ENCODE data around the gene HSPA14. TPM values are rescaled to one million over a fixed set of nuclear protein-coding genes. Genes with fewer than 3 reads are reported as not detected.
"Not testable (repeated sequence)": the region's sequence is repeated elsewhere in the genome, so short reads cannot be mapped to it uniquely, and the experiment has no call there.

The HSPA14 gene
- total RNA-seq, 2 donors from 2014 or later: 30.3 to 32.4 TPM

DNA sequence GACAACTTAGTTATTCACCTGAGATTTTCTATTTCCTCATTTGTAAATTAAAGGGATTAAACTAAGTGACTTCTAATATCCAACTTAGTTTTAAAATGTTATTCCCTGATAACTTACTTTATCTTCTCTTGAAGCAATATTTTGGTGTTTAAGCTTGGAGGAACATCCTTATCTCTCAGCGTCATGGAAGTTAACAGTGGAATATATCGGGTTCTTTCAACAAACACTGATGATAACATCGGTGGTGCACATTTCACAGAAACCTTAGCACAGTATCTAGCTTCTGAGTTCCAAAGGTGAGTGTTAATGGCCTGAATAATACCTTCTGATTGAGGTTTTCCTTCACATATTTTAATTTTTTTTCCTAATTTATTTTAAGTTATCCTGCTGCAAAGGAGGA lies 14.1 kb downstream of the HSPA14 start:
- no peak for ATAC-seq
- Mint-ChIP-seq H3K27ac (no peak overlapping the region), H3K4me1 (ENCODE audit: low read depth in 2 of 2) (no peaks in the 10 kb centered on the region), H3K9me3 (no peaks in the 10 kb centered on the region), H3K27me3 (no peaks in the 10 kb centered on the region), H3K4me3 (no peak overlapping the region), H3K36me3 (peaks cover 23% of the 10 kb centered on the region)
- DNase-seq (ENCODE audit: low spot score): no peak

DNA sequence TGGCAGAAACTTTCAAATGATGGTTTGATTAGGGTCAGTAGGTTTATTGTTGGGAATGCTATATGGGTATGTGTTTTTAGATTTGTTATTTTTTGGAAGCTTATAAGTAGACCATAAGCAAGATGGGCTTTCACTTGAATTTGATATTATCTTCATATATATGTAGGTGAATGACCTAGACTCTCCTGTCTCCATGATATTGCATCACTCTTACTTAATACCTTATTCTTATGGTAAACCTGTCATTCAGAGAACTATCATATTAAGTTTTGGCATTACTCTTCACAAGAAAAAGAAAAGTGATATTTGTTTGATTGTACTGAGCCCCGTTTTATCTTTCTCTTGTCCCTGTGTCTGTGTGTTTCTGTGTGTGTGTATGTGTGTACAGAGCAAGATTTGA lies 17.3 kb downstream of the HSPA14 start:
- H3K27ac Mint-ChIP-seq: no peak overlapping the region
- no peak for ATAC-seq
- no peak overlapping the region for H3K4me3 Mint-ChIP-seq

DNA sequence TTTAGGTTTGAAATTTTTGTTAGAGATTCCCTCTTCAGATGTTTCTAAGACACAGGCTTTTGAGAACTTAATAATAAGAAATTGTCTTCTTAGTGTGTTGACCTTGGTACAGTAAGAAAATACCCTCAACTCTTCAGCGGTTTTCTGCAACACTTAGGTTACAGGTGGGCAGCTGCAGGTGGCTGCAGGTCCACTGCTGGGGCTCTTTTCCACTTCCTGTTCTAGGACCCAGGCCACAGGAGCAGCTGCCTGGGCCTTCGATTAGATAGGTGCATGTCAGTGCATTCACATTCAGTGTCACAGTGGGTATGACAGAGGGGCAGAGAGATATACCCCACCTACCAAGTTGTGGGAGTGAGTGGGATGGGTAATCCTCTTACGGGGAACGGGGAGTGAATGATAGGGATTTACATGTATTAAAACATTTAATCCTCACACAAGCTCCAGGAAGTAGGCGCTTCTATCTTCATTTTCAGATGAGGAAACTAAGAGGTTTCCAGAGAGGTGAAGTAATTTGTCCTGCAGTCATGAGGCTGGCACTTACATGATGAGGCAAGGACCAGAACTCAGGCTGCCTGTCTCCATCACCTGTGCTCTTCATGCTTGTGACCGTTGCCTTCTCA lies 20.3 kb downstream of the HSPA14 start:
- H3K36me3 Mint-ChIP-seq: peaks cover 6% of the 10 kb centered on the region
- H3K4me3 Mint-ChIP-seq: no peak overlapping the region
- peak overlapping the region in 1 of 2 donors; percentile 58 for H3K27ac Mint-ChIP-seq
- peaks cover 0 to 6% of the 10 kb centered on the region in 2 donors for H3K4me1 Mint-ChIP-seq (ENCODE audit: low read depth in 2 of 2)
- no peaks in the 10 kb centered on the region for H3K9me3 Mint-ChIP-seq
- no peaks in the 10 kb centered on the region for H3K27me3 Mint-ChIP-seq
- ATAC-seq: no peak
- DNase-seq (ENCODE audit: low spot score): no peak

More for the DNA sequence above, 17.3 kb downstream of the HSPA14 start:
- peaks cover 18% of the 10 kb centered on the region for H3K36me3 Mint-ChIP-seq
- H3K27me3 Mint-ChIP-seq: no peaks in the 10 kb centered on the region
- H3K4me1 Mint-ChIP-seq (ENCODE audit: low read depth in 2 of 2): no peaks in the 10 kb centered on the region
- H3K9me3 Mint-ChIP-seq: no peaks in the 10 kb centered on the region
- DNase-seq (ENCODE audit: low spot score): no peak

- Mint-ChIP-seq H3K4me1 (ENCODE audit: low read depth in 2 of 2) (peaks cover 0 to 9% of the 10 kb centered on the region in 2 donors), H3K9me3 (no peaks in the 10 kb centered on the region), H3K27me3 (no peaks in the 10 kb centered on the region), H3K36me3 (peaks cover 6% of the 10 kb centered on the region), H3K4me3 (no peak overlapping the region), H3K27ac (peak overlapping the region in 1 of 2 donors; percentile 58)
- DNase-seq (ENCODE audit: low spot score) (no peak), ATAC-seq (no peak)
Measured at GRCh38 chr10:14859043-14859442, 20.9 kb downstream of the HSPA14 start.

GRCh38 chr10:14859775-14860174 lies 21.7 kb downstream of the HSPA14 start:
- H3K27me3 Mint-ChIP-seq: no peaks in the 10 kb centered on the region
- DNase-seq (ENCODE audit: low spot score) (no peak), ATAC-seq (no peak)
- H3K27ac Mint-ChIP-seq: no peak overlapping the region
- H3K4me1 Mint-ChIP-seq (ENCODE audit: low read depth in 2 of 2): peaks cover 0 to 9% of the 10 kb centered on the region in 2 donors
- peaks cover 6% of the 10 kb centered on the region for H3K36me3 Mint-ChIP-seq
- H3K4me3 Mint-ChIP-seq: no peak overlapping the region
- H3K9me3 Mint-ChIP-seq: no peaks in the 10 kb centered on the region

DNA sequence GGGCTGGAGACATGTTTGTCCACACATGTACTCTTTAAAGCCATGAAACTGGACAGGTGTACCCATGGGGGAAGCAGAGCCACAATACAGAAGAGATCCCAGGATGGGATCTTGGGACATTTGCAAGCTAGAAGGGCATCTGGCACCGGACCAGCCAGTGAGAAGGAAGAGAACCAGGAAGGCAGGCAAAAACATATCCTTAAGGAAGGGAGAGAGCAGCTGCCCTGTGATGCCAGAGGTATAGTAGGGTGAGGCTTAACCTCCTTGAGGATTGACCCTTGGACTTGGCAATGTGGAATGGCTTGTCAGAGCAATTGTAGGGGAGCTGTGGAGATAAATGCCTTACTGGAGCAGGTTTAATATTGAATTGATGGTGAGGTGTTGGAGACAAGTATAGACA lies 22.7 kb downstream of the HSPA14 start:
- H3K36me3 Mint-ChIP-seq: peaks cover 2% of the 10 kb centered on the region
- ATAC-seq (no peak), DNase-seq (ENCODE audit: low spot score) (no peak)
- H3K4me3 Mint-ChIP-seq: no peak overlapping the region
- H3K27ac Mint-ChIP-seq: peak overlapping the region in 1 of 2 donors; percentile 44
- H3K4me1 Mint-ChIP-seq (ENCODE audit: low read depth in 2 of 2): peaks cover 0 to 9% of the 10 kb centered on the region in 2 donors
- H3K9me3 Mint-ChIP-seq: no peaks in the 10 kb centered on the region
- no peaks in the 10 kb centered on the region for H3K27me3 Mint-ChIP-seq

DNA sequence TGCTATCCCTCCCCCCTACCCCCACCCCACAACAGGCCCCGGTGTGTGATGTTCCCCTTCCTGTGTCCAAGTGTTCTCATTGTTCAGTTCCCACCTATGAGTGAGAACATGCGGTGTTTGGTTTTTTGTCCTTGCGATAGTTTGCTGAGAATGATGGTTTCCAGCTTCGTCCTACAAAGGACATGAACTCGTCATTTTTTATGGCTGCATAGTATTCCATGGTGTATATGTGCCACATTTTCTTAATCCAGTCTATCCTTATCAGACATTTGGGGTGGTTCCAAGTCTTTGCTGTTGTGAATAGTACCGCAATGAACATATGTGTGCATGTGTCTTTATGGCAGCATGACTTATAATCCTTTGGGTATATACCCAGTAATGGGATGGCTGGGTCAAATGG lies 26.4 kb downstream of the HSPA14 start:
- H3K36me3 Mint-ChIP-seq; H3K27ac Mint-ChIP-seq; H3K4me3 Mint-ChIP-seq; H3K27me3 Mint-ChIP-seq; DNase-seq (ENCODE audit: low spot score); ATAC-seq; H3K9me3 Mint-ChIP-seq; H3K4me1 Mint-ChIP-seq (ENCODE audit: low read depth in 2 of 2): not testable (repeated sequence)

DNA sequence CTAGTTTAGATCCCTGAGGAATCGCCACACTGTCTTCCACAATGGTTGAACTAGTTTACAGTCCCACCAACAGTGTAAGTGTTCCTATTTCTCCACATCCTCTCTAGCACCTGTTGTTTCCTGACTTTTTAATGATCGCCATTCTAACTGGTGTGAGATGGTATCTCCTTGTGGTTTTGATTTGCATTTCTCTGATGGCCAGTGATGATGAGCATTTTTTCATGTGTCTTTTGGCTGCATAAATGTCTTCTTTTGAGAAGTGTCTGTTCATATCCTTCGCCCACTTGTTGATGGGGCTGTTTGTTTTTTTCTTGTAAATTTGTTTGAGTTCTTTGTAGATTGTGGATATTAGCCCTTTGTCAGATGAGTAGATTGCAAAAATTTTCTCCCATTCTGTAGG lies 26.8 kb downstream of the HSPA14 start:
- H3K9me3 Mint-ChIP-seq; H3K4me1 Mint-ChIP-seq (ENCODE audit: low read depth in 2 of 2); ATAC-seq; DNase-seq (ENCODE audit: low spot score); H3K27ac Mint-ChIP-seq; H3K27me3 Mint-ChIP-seq; H3K36me3 Mint-ChIP-seq; H3K4me3 Mint-ChIP-seq: not testable (repeated sequence)

DNA sequence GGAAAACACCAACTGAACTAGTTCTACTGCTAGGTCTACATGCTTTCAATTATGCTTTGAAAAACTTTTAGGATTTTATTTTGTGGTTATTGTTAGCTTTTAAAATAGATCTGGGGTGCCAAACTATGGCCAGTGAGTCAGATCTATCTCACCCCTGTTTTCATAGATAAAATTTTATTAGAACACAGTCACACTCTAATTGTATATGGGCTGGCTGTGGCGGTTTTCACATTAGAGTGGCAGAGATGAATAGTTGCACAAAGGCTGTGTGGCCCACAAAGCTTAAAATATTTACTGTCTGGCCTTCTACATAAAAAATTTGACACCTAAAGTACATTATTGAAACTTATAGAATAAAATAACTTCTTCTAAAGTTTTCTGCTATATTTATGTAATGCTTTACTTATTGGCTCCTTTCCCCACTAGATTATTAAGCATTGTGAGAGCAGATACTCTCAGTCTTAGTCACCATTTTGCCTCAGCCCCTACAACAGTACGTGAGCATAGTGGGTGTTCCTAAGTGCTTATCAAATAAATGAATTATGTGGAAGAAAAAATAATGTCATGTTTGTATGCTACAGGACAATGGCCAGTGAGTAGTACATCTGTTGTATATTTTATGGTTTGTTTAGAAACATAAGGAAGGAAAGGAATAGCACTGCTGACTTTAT lies 35.1 kb downstream of the HSPA14 start:
- DNase-seq (ENCODE audit: low spot score): no peak
- Mint-ChIP-seq H3K27me3 (no peaks in the 10 kb centered on the region), H3K4me3 (no peak overlapping the region), H3K9me3 (no peaks in the 10 kb centered on the region), H3K4me1 (ENCODE audit: low read depth in 2 of 2) (peaks cover 11 to 19% of the 10 kb centered on the region in 2 donors), H3K36me3 (peaks cover 6% of the 10 kb centered on the region), H3K27ac (no peak overlapping the region)
- ATAC-seq: no peak

DNA sequence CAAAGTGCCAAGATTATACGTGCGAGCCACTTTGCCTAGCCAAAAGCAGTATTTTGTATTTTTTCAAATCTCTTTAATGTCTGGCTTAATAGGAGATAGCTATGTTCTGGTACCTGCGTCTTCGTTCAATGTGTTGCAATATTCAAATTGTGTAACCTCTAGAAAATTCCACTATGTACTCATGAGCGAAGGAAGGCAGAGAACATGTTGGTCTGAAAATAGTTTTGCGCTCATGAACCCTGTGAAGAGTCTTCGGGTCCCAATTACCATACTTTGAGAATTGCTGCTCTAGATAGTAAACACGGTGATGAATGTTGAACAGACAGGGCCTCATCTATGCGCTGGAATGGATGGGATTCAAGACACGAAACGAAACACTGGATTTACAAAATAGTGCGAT lies 37.8 kb downstream of the HSPA14 start:
- peaks cover 14 to 28% of the 10 kb centered on the region in 2 donors for H3K4me1 Mint-ChIP-seq (ENCODE audit: low read depth in 2 of 2)
- DNase-seq (ENCODE audit: low spot score) (no peak), ATAC-seq (no peak)
- peak overlapping the region; percentile 95 for H3K4me3 Mint-ChIP-seq
- no peaks in the 10 kb centered on the region for H3K27me3 Mint-ChIP-seq
- no peaks in the 10 kb centered on the region for H3K36me3 Mint-ChIP-seq
- H3K9me3 Mint-ChIP-seq: no peaks in the 10 kb centered on the region
- H3K27ac Mint-ChIP-seq: peak overlapping the region in 1 of 2 donors; percentile 13

DNA sequence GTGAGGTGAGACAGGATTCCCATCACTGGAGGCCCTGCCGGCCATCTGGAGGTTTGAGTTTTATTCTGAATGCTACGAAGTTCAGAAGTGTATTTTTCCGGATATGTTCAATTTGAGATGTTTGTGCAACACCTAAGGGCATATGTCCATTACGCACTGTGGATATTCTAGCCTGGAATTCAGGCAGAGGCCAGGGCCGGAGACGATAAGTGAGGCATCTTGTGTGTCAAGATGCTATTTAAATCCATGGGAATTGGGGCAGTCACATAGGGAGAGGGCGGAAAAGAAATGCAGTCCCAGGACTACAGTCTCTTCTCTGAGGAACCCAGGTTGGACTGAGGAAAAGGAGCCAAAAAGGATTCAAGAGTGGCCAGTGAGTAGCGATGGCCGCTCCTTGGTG lies 38.7 kb downstream of the HSPA14 start:
- Mint-ChIP-seq H3K9me3 (no peaks in the 10 kb centered on the region), H3K4me1 (ENCODE audit: low read depth in 2 of 2) (peaks cover 14 to 28% of the 10 kb centered on the region in 2 donors), H3K27me3 (no peaks in the 10 kb centered on the region), H3K36me3 (no peaks in the 10 kb centered on the region), H3K4me3 (peak overlapping the region; percentile 95), H3K27ac (peak overlapping the region; percentile 73 to 86)
- no peak for ATAC-seq
- DNase-seq (ENCODE audit: low spot score): no peak

GRCh38 chr10:14878266-14879123 lies 40.4 kb downstream of the HSPA14 start, which contains the start of gene SUV39H2:
Gene SUV39H2, plus strand, starts transcription at chr10:14878866. Its CDS starts 23 bp downstream, at chr10:14878889.
- Mint-ChIP-seq H3K27me3 (no peaks in the 10 kb centered on the region), H3K4me1 (ENCODE audit: low read depth in 2 of 2) (peaks cover 14 to 28% of the 10 kb centered on the region in 2 donors), H3K4me3 (peak within 1 kb of the TSS; percentile 95), H3K9me3 (no peaks in the 10 kb centered on the region), H3K27ac (peak within 1 kb of the TSS; percentile 84 to 91), H3K36me3 (no peaks in the 10 kb centered on the region)
- DNase-seq (ENCODE audit: low spot score) (peak; percentile 96), ATAC-seq (peak; percentile 97 to 99)

GRCh38 chr10:14879124-14879927 lies 41.2 kb downstream of the HSPA14 start:
- no peak for ATAC-seq
- H3K9me3 Mint-ChIP-seq: no peaks in the 10 kb centered on the region
- DNase-seq (ENCODE audit: low spot score): no peak
- H3K27ac Mint-ChIP-seq: peak overlapping the region; percentile 84 to 91
- H3K4me1 Mint-ChIP-seq (ENCODE audit: low read depth in 2 of 2): peaks cover 14 to 28% of the 10 kb centered on the region in 2 donors
- peak overlapping the region; percentile 95 for H3K4me3 Mint-ChIP-seq
- no peaks in the 10 kb centered on the region for H3K27me3 Mint-ChIP-seq
- H3K36me3 Mint-ChIP-seq: no peaks in the 10 kb centered on the region
